ENCODE data around the gene SOX5.
"Not testable (repeated sequence)": the region's sequence is repeated elsewhere in the genome, so short reads cannot be mapped to it uniquely, and the experiment has no call there.

SOX5 gene

GRCh38 chr12:23827353-23827752 lies 122.1 kb downstream of the SOX5 start:
- DNase-seq, result no peak

DNA sequence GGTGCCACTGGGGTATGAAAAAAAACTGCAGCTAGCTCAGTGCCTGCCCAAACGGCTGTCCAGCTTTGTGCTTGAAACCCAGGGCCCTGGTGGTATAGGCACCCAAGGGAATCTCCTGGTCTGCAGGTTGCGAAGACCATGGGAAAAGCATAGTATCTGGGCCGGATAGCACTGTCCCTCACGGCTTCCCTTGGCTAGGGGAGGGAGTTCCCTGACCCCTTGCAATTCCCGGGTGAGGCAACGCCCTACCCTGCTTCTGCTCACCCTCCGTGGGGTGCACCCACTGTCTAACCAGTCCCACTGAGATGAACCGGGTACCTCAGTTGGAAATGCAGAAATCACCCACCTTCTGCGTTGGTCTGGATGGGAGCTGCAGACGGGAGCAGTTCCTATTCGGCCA lies 124.3 kb downstream of the SOX5 start:
- DNase-seq, result not testable (repeated sequence)

- DNase-seq, result no peak
These were observed 125.1 kb downstream of the SOX5 start for GRCh38 chr12:23824358-23824757.

GRCh38 chr12:23822883-23823282 lies 126.6 kb downstream of the SOX5 start:
- DNase-seq, result not testable (repeated sequence)

- no peak for DNase-seq
These were observed 132.1 kb downstream of the SOX5 start for GRCh38 chr12:23817345-23817744.

- DNase-seq, result no peak
These were observed 133.0 kb downstream of the SOX5 start for GRCh38 chr12:23816394-23816851.

- DNase-seq, result no peak
These were observed 133.7 kb downstream of the SOX5 start for GRCh38 chr12:23815810-23816209.

GRCh38 chr12:23813206-23813605 lies 136.3 kb downstream of the SOX5 start:
- DNase-seq, result no peak

GRCh38 chr12:23810329-23810902 lies 139.1 kb downstream of the SOX5 start:
- DNase-seq, result no peak

DNA sequence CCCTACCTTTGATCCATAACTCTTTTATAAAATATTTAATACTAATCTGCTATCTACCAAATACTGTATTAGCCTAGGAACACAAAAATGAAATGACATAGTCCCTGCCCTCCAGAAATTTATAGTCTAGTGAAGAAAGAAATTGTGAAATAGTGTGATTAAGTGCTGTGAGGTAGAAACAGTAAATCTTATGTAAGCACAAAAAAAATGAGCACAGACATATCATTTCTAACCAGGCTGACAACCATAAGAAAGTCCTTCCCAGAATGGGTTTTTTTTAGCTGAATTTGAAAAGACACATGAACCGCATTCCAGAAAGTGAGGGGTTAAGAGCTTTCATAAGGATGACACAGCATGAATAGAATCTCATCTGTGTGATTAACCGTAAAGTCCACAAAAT lies 145.9 kb downstream of the SOX5 start:
- no peak for DNase-seq

GRCh38 chr12:23795494-23795893 lies 154.0 kb downstream of the SOX5 start:
- no peak for DNase-seq

- no peak for DNase-seq
These were observed 168.4 kb downstream of the SOX5 start for GRCh38 chr12:23781118-23781517.

DNA sequence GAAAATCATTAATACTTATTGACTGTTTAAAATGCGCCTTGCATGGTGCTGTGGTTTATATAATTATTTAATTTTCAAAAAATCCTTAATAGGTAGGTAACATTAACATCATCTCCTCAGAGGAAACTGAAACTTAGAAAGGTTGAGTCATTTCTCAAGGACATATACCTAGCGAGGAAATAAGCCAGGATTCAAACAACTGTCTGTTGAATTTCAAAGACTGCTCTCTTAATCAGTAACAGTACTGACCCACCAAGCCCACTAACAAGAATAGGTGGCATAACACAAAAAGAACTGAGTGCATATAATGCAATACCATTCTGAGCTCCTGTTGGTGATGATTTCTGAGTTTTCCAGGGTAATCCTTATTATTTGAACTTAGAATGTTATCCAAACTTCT lies 174.3 kb downstream of the SOX5 start:
- no peak for DNase-seq

DNA sequence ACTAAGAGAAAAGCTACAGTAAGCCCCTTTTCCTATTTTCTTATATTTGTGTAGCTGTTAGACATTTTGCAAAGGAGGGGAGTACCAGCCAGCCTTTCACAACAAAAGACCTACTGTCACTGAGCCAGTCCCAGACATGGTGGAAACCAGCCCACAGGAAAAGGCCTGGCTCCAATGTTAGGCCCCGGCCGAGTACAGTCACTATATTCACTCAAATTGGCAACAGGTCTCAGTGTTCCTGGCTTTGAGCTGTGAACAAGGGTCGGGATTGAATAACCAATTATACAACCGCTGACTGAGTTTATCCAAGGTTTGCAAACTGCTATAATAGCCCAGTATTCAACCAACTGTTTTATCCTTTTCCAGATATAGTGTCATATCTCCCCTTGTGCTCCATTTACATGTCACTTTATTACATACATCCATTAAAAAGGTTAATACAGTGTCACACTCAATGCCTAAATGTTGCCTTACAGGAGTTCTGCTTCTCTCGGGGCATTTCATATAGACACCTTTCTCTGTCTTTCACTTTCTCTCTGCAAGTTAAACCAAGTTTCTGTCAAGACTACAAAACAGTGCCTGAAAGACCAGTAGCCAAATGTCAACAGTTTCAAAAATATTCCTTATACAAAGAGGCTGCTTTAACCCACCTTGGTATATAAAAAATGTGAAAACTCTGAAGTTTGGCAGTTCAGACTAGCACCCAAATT lies 178.1 kb downstream of the SOX5 start:
- DNase-seq, result no peak

GRCh38 chr12:23770202-23770938 lies 179.1 kb downstream of the SOX5 start:
- no peak for DNase-seq

GRCh38 chr12:23767834-23768233 lies 181.6 kb downstream of the SOX5 start:
- DNase-seq, result no peak

GRCh38 chr12:23763724-23764123 lies 185.7 kb downstream of the SOX5 start:
- DNase-seq, result no peak

GRCh38 chr12:23760495-23760894 lies 189.0 kb downstream of the SOX5 start:
- DNase-seq, result no peak

GRCh38 chr12:23758608-23759007 lies 190.9 kb downstream of the SOX5 start:
- DNase-seq, result no peak

DNA sequence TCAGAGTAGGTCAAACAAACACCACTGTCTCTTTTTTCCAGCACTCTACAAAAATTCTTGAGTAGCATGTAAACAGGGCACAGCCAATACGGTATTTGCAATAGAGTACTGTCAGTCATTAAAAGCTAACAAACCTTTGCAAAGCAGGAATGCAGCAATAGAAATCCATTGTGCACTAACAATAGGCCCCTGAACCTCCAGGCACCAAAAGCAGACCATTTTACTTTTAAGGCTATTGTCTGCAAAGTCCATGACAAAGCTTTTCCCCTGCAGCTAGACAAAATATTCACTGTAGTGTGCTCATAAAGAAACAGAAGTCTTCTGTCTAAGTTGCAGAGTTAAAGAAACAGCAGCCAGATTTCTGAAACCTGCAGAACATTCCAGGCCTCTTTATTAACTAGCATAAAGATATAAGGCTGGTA lies 191.9 kb downstream of the SOX5 start:
- DNase-seq, result peak; percentile 5

DNA sequence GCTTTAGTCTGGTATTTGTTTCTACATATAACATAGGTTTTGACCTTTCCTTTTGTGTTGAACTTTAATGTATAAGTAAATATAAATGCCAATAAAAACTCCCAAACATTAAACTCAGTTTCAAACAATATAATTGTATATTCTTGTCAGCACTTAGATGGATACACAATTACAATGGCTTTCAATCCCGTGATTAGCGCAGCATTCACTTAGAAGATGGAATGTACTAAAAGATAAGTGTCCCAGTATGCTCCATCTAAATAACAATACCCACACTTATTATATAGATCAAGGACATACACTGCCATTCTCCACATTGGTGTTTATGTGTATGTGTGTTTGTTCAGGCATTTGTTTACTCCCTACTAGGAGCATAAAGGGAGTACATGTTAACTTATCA lies 193.1 kb downstream of the SOX5 start:
- DNase-seq, result peak; percentile 68

GRCh38 chr12:23753628-23754365 lies 195.7 kb downstream of the SOX5 start:
- DNase-seq, result peak; percentile 6

DNA sequence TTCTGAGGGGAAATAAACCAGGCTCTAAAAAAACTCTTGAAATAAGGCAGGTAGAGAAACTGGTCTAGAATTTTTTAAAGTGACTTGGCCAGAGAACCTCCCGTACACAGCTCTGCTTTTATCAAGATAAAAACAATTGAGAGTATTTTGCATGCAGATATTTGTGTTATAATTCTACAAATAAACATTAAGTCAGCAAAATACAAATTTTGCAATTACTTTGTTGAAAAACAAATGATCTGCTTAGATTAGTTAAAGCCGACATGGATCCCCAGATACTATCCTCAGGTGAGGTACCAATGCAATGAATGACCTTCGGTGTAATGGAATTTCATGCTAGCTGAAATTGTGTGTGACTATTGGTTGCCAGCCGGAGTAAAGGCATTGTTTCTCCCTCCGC lies 197.2 kb downstream of the SOX5 start:
- no peak for DNase-seq

All from NCI-H2227 treated with DMSO at 0.1 percent for 48 hours (cell line).